Gastrocnemius medialis (tissue), 4 donors: ENCODE results near the gene PRPF19. TPM values are rescaled to one million over a fixed set of nuclear protein-coding genes. Genes with fewer than 3 reads are reported as not detected.

Experiments used
- ATAC-seq, 2 donors: fragments of 150-250 bp; one replicate each; pipeline ENCODE4 v1.9.1; 2016
- DNase-seq, 2 donors: peaks; one replicate each; pipeline ENCODE4 v3.0.0-alpha.2; 2019
- H3K27ac ChIP-seq, 4 donors: fragments of 200-600 bp; sonication (generic); 1 replicate in 1 of 4; 2 replicates in 3 of 4; pipeline ENCODE4 v1.5.1; 2016 to 2018; ENCODE audit warnings: mild to moderate bottlenecking in 2 of 4, moderate library complexity in 1 of 4
- H3K27me3 ChIP-seq, 3 donors: fragments of 200-600 bp; sonication (generic) in 2 of 3; 1 replicate in 1 of 3; 2 replicates in 2 of 3; pipeline versions ENCODE4 v1.5.1 to v1.6.0; 2016 to 2019; ENCODE audit warnings: mild to moderate bottlenecking in 1 of 3, moderate library complexity in 1 of 3
- H3K36me3 ChIP-seq, 2 donors: fragments of 200-600 bp; sonication (generic) in 1 of 2; one replicate each; pipeline ENCODE4 v1.5.1; 2017 to 2018
- H3K4me1 ChIP-seq, 2 donors: fragments of 200-600 bp; sonication (generic) in 1 of 2; one replicate each; pipeline ENCODE4 v1.5.1; 2016 to 2017; ENCODE audit warnings: mild to moderate bottlenecking in 2 of 2
- H3K4me3 ChIP-seq, 4 donors: fragments of 200-600 bp; sonication (generic) in 3 of 4; 1 replicate in 1 of 4; 2 replicates in 3 of 4; pipeline ENCODE4 v1.5.1; 2016 to 2019; ENCODE audit warnings: mild to moderate bottlenecking in 2 of 4
- H3K9me3 ChIP-seq, 3 donors: fragments of 200-600 bp; sonication (generic) in 2 of 3; 1 replicate in 1 of 3; 2 replicates in 2 of 3; pipeline ENCODE4 v1.5.1; 2016 to 2019
- POLR2A ChIP-seq, 2 donors: fragments of 450-650 bp; IDR thresholded peaks; one replicate each; pipeline ENCODE4 v1.6.1; 2017; ENCODE audit warnings: antibody characterized with exemption in 2 of 2, mild to moderate bottlenecking in 2 of 2, moderate library complexity in 2 of 2
- in situ Hi-C, 4 donors: fragments of 200-750 bp; cut with MboI; loops; one replicate each; pipeline versions ENCODE4 v1.15.0 to v1.8.0; 2017; ENCODE audit warnings: low sequenced_read_pairs in 4 of 4
- intact Hi-C: fragments of 100-400 bp; cut with DNase I; formaldehyde crosslinking; loops from one replicate; pipeline ENCODE4 v1.15.1; 2023; ENCODE audit warnings: low total_unique reads
- total RNA-seq, 4 donors: library from RNA; depleted of rRNA; stranded (reverse); fragments of >200 nt; gene quantifications; one replicate each; pipeline versions ENCODE4 v1.1.0 to v1.2.3, GENCODE V29; 2016
- TF ChIP-seq, protein P1 (sequence below), 5 experiments: fragments of 450-650 bp in 3 of 5; fragments of 200-600 bp in 2 of 5; sonication (generic) in 2 of 5; IDR thresholded peaks in 4 of 5; conservative IDR thresholded peaks in 1 of 5; 1 replicate in 4 of 5; 2 replicates in 1 of 5; pipeline ENCODE4 v1.5.1; 2016 to 2019; ENCODE audit warnings: antibody characterized with exemption in 5 of 5, mild to moderate bottlenecking in 3 of 5, moderate library complexity in 3 of 5

Gene PRPF19
- total RNA-seq, 4 donors from 2014 or later: 55.5 to 75.6 (median 71.9) TPM

DNA sequence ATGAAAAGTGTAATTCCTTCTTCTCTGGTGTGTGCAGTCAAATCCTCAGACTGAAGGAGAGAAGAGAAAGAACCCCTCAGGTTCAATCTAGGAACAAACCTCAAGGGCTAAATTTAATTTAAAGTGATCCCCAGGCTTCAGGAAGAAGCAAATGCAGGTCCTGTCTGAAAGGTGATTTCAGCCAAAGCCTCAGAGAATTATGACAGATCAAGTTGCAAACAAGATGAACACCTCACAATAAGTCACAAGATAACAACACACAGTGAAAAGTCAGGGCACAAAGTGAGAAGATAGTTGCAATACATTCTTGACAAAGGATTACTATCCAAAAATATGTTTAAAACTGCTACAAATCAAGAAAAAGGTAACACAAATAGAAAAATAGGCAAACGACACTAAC lies 27.3 kb downstream of the PRPF19 start:
- Histone ChIP-seq H3K4me3 (no peak overlapping the region), H3K27ac (peak overlapping the region; percentile 56 to 78 (median 70)), H3K9me3 (no peaks in the 10 kb centered on the region), H3K36me3 (no peaks in the 10 kb centered on the region), H3K27me3 (no peaks in the 10 kb centered on the region), H3K4me1 (peaks cover 40 to 48% of the 10 kb centered on the region in 2 donors)
- intact Hi-C loops: loop anchor here (2.0 kb wide), 1 partner anchor 36 kb away; the partner anchor contains the start of gene CCDC86
- peak; percentile 54 to 69 for ATAC-seq
- no peak for TF ChIP-seq POLR2A (IDR thresholded peaks at IDR 0.05)
- TF ChIP-seq, protein P1, sequence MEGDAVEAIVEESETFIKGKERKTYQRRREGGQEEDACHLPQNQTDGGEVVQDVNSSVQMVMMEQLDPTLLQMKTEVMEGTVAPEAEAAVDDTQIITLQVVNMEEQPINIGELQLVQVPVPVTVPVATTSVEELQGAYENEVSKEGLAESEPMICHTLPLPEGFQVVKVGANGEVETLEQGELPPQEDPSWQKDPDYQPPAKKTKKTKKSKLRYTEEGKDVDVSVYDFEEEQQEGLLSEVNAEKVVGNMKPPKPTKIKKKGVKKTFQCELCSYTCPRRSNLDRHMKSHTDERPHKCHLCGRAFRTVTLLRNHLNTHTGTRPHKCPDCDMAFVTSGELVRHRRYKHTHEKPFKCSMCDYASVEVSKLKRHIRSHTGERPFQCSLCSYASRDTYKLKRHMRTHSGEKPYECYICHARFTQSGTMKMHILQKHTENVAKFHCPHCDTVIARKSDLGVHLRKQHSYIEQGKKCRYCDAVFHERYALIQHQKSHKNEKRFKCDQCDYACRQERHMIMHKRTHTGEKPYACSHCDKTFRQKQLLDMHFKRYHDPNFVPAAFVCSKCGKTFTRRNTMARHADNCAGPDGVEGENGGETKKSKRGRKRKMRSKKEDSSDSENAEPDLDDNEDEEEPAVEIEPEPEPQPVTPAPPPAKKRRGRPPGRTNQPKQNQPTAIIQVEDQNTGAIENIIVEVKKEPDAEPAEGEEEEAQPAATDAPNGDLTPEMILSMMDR (IDR thresholded peaks at IDR 0.05 in 4 of 5, conservative IDR thresholded peaks at IDR 0.05 in 1 of 5): no peak
- DNase-seq: no peak
- in situ Hi-C loops: no loop called here

DNA sequence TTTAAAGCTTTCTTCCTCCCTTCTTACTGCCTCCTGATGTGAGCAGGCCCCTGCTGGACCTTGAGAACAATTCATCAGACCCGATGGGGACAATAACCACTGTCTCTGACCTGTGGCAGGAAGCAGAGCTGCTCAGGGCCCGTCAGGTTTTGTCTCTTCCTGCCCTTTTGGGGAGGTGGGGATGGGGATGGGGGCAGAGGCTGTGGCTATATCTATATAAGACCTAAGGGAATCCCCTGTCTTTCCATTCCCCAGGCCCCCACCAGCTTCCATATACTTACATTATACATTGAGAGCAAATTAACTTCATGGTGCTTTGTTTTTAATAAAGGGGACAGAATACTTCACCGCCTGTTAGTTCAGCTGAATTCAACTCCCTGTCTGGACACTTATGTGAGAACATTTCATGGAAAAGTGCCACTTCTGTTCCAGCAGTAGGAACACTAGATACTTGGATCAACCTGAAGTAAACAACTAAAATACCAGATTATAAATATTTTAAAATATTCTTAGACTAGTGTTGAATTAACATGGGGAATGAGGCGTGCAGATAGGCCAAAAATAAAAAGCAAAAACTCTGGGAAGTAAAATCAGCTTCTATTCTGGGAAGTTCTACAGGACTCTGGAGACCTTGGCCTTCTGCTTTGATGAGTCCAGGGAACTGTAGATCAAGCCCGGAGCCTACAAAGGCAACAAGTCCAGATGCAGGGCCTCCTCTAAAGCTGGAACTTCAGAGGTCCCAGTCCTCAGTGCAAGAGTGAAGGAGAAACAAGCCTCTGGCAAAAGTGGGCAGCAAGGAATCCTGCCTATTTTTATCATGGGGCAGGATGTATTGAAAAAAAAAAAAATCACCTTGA lies 27.9 kb downstream of the PRPF19 start:
- Histone ChIP-seq H3K27me3 (no peaks in the 10 kb centered on the region), H3K27ac (peak overlapping the region; percentile 56 to 78 (median 70)), H3K4me3 (no peak overlapping the region), H3K36me3 (no peaks in the 10 kb centered on the region), H3K9me3 (no peaks in the 10 kb centered on the region), H3K4me1 (peaks cover 47 to 53% of the 10 kb centered on the region in 2 donors)
- ATAC-seq (peak; percentile 55 to 74), DNase-seq (no peak)
- intact Hi-C loops (loop anchor here (2.0 kb wide), 1 partner anchor 36 kb away; the partner anchor contains the start of gene CCDC86), in situ Hi-C loops (no loop called here)
- no peak for TF ChIP-seq POLR2A (IDR thresholded peaks at IDR 0.05)
- TF ChIP-seq, protein P1 (IDR thresholded peaks at IDR 0.05 in 4 of 5, conservative IDR thresholded peaks at IDR 0.05 in 1 of 5): no peak

DNA sequence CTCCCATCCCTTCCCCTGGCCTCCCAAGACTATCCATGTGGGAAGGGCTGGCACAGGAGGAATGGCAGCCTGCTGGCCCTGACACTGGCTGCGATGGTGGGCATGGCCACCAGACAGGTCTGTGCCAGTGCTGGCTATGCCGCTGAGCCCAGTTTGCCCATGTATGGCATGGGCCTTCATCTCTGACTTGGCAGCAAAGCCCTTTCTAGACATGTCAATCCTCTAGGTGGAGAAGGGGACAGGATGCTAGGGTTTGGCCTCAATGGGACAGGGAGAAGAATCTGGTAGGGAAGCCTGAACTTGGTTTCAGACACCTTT lies 30.3 kb downstream of the PRPF19 start:
- ATAC-seq: no peak
- TF ChIP-seq POLR2A (IDR thresholded peaks at IDR 0.05): no peak
- TF ChIP-seq, protein P1 (IDR thresholded peaks at IDR 0.05 in 4 of 5, conservative IDR thresholded peaks at IDR 0.05 in 1 of 5): no peak
- no peaks in the 10 kb centered on the region for H3K9me3 ChIP-seq
- H3K27ac ChIP-seq: peak overlapping the region in 3 of 4 donors; percentile 22 to 78 (median 36)
- intact Hi-C loops (no loop called here), in situ Hi-C loops (no loop called here)
- H3K4me1 ChIP-seq: peaks cover 67 to 74% of the 10 kb centered on the region in 2 donors
- no peaks in the 10 kb centered on the region for H3K36me3 ChIP-seq
- H3K4me3 ChIP-seq: no peak overlapping the region
- no peaks in the 10 kb centered on the region for H3K27me3 ChIP-seq
- DNase-seq: no peak

DNA sequence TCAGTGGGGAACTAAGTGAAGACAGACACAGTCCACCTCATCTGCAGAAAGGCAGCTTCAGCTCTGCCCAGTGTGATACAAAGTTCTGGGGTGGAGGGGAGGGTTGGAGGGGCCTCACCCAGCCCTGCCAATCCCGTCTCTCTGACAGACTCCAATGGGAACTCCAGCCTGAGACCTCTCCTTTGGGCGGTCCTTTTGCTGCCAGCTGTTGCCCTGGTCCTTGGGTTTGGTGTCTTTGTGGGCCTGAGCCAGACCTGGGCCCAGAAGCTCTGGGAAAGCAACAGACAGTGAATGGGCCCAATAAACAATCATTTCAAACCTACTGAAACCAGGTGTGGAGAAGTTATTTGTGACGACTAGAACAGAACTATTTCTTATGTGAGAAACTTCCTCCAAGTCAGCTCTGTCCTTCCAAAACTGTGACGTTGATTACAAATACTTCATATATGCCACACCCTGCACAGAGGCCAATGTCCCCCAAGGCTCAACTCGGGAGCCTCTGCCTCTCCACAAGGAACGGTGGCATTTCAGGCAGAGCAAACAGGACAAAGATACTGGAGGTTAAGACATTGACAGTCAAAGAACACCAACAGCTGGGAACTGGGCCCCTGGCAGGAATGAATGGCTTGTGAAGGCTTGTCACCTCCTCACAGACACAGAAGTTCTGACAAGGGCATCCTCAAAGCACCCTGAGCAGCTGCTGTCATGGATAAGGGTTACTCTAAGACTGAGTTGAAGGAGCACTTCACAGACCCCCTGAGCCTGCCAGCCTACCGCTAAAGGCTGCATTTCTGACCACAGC lies 30.8 kb downstream of the PRPF19 start:
- Histone ChIP-seq H3K4me3 (no peak overlapping the region), H3K36me3 (no peaks in the 10 kb centered on the region), H3K27ac (peak overlapping the region in 3 of 4 donors; percentile 22 to 78 (median 39)), H3K9me3 (no peaks in the 10 kb centered on the region), H3K4me1 (peaks cover 72 to 76% of the 10 kb centered on the region in 2 donors), H3K27me3 (no peaks in the 10 kb centered on the region)
- no peak for TF ChIP-seq POLR2A (IDR thresholded peaks at IDR 0.05)
- TF ChIP-seq, protein P1 (IDR thresholded peaks at IDR 0.05 in 4 of 5, conservative IDR thresholded peaks at IDR 0.05 in 1 of 5): no peak
- intact Hi-C loops (no loop called here), in situ Hi-C loops (no loop called here)
- DNase-seq (no peak), ATAC-seq (no peak)
